ENCODE data around the gene DHDDS. TPM values are rescaled to one million over a fixed set of nuclear protein-coding genes. Genes with fewer than 3 reads are reported as not detected.
"Not testable (repeated sequence)": the region's sequence is repeated elsewhere in the genome, so short reads cannot be mapped to it uniquely, and the experiment has no call there.

The DHDDS gene, protein sequence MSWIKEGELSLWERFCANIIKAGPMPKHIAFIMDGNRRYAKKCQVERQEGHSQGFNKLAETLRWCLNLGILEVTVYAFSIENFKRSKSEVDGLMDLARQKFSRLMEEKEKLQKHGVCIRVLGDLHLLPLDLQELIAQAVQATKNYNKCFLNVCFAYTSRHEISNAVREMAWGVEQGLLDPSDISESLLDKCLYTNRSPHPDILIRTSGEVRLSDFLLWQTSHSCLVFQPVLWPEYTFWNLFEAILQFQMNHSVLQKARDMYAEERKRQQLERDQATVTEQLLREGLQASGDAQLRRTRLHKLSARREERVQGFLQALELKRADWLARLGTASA
- polyA plus RNA-seq (2013, experiment 1 of 2; ENCODE audit: insufficient read length): 43.1 TPM
- polyA plus RNA-seq (2013, experiment 2 of 2; ENCODE audit: insufficient read length): 41.2 TPM

GRCh38 chr1:26431979-26432695, at the start of gene DHDDS:
TSS of gene DHDDS (plus strand) at chr1:26432321. CDS start at chr1:26432946, 625 bp downstream.
- DNase-seq: peak; percentile 97

- DNase-seq: no peak
Measured at GRCh38 chr1:26384076-26384475, 48.0 kb upstream of the DHDDS start.

DNA sequence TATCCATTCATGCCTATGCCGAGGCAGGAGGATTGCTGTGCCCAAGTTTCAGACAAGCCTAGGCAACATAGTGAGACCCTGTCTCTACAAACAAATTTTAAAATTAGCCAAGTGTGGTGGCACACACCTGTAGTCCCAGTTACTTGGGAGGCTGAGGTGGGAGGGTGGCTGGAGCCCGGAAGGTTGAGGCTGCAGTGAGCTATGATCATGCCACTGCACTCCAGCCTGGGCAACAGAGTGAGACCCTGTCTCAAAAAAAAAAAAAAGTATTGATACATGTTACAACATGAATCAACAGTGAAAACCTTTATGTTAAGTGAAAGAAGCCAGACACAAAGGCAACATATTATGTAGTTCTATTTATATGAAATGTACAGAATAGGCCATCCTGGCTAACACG, 47.1 kb upstream of the DHDDS start:
- not testable (repeated sequence) for DNase-seq

- peak; percentile 34 for DNase-seq
Measured at GRCh38 chr1:26387447-26387846, 44.7 kb upstream of the DHDDS start.

GRCh38 chr1:26388791-26389445, 43.2 kb upstream of the DHDDS start:
- no peak for DNase-seq

DNA sequence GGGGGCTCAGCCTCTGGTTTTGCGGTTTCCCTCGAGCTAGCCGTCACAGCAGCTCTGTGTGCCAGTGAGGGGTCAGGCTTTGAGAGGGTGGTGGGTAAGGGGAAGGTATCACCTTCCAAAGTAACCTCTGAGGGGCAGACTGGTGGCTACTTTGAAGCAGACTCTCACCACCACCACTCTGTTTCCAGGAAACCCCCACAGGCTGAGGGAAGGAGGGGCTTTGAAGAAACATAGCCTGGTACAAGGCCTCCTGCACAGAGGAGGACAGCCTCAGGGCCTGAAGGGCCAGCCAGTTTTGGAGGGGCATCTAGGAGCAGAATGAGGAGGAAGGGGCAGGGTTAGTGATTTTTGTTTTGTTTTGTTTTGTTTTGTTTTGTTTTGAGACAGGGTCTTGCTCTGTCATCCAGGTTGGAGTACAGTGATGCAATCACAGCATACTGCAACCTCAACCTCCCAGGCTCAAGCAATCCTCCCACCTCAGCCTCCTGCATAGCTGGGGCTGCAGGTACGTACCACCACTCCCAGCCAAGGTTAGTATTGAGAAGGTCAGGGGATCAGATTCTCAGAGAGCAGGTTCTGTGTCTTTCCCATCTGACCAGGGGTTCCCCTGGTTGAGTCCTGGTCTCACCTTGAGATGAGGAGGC, 42.4 kb upstream of the DHDDS start:
- DNase-seq: no peak

DNA sequence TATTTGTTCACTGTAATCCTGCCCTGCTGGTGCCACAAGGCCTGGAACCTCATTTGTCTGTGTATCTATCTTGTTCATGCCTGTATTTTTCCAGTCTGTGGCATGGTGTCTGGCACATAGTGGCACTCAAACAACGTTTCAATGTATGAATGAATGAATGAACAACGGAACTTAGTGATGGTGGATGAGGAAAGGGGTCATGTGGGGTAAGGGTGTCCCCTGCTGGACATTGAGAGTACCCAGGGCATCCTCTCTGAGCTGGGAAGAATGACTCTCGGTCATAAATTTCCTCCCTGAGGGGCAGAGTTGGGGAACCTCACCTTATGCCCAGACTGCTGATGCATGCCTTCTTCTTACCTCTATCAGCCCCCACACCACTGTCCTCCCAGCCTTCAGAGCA, 40.7 kb upstream of the DHDDS start:
- peak; percentile 61 for DNase-seq

DNA sequence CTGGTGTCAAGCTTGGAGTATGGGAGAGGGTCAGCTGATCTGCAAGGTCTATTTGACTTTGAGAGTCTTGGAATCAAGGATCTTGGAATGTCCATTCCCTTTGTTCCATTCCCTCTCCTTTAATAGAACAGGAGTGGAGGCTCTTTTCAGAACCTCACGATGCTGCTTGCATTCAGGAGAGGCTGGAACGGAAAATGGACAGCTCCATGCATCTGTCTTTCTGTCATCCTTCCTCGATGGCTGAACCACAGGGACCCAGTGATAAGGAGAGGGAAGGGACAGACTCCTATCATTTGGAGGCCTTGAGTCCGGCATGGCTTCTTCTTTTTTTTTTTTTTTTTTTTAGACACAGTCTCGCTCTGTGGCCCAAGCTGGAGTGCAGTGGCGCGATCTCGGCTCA, 36.4 kb upstream of the DHDDS start:
- no peak for DNase-seq

DNA sequence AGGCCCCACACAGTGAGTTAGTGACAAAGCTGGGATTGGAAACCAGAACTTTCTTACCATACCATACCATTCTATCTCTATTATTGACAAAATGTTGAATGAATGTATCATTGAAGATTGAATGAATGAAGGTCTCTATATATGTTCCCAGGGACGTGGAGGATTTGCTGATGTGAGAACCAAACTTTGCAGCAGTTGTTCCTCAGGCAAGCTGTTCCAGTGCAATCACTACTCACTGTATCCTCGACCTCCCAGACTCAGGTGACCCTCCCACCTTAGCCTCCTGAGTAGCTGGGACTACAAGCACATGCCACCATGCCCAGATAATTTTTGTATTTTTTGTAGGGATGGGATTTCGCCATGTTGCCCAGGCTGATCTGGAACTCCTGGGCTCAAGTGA, 33.1 kb upstream of the DHDDS start:
- DNase-seq: no peak

GRCh38 chr1:26401891-26402290, 30.2 kb upstream of the DHDDS start:
- no peak for DNase-seq

GRCh38 chr1:26403656-26404055, 28.5 kb upstream of the DHDDS start:
- DNase-seq: peak; percentile 15

- DNase-seq: peak; percentile 72
Measured at GRCh38 chr1:26404641-26405040, 27.5 kb upstream of the DHDDS start.

DNA sequence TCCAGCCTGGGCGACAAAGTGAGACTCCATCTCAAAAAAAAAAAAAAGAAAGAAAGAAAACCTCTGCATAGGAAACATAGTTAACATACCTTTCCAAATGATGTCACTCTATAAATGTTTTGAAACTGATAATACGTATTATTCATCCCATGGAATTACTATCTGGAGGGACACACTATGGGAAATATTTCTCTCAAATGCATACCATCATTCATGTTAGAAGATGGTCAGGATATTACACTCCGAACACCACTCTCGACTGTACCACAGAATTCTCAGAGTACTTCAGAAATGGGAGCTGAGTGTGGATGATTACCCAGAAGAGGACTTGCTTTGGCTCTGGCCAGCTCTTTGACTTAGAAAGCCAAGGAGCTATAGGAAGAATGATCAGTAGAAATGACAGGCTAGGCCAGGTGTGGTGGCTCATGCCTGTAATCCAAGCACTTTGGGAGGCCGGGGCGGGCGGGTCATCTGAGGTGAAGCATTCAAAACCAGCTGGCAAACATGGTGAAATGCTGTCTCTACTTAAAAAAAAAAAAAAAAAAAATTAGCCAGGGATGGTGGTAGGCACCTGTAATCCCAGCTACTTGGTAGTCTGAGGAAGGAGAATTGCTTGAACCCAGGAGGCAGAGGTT, 26.7 kb upstream of the DHDDS start:
- DNase-seq: peak; percentile 95

DNA sequence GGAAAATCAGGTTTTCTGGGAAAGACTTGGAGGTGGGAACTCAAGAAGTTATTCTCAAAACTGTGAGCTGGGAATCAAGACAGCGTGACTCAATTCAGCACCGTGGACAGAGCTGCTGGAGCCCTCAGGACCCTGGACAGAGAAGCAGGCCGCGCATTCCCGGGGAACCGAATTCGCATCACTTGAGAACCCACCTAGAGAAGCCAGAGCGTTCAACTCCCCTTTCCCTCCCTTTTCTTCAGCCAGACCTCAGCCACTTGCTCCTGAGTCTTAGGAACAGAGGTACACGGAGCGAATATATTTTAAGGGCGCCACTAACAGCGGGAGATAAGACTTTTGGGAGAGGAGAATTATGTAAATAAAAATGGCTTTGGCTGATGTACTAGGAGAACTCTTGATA, 23.5 kb upstream of the DHDDS start:
- DNase-seq: peak; percentile 71

- no peak for DNase-seq
Measured at GRCh38 chr1:26409191-26409807, 22.8 kb upstream of the DHDDS start.

DNA sequence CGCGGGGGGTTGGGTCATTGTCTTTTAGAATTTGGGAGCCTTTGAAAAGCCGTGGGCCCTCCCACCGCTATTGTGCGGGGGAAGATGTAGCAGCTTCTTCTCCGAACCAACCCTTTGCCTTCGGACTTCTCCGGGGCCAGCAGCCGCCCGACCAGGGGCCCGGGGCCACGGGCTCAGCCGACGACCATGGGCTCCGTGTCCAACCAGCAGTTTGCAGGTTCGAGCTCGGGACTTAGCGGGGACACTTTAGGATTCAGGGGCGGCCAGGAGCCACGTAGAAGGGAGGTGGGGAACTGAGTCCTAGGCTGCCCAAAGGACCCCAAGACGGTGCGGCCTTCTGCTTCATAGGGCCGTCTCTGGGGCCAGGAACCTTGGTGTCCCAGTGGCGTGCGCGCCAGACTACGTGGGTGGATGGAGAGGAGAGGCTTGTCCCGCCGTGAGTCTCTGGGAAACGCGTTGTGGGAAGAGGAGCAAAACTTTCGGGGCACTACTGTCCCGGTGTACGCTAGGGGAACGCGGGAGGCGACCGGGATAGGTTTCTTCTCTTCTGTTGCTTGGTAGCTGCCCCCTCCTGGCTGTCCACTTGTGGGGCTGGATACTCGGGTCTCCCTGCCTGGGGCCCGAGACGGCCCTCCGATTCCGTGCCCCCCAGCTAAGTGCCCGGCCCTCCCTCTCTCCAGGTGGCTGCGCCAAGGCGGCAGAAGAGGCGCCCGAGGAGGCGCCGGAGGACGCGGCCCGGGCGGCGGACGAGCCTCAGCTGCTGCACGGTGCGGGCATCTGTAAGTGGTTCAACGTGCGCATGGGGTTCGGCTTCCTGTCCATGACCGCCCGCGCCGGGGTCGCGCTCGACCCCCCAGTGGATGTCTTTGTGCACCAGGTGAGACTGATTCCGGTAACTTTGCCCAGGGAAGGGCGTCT, 21.2 kb upstream of the DHDDS start, which contains the start of gene LIN28A:
Gene LIN28A (plus strand): TSS at position 112 of the 918 bp plus-strand sequence. CDS start 75 bp downstream, at position 187.
- no peak for DNase-seq

DNA sequence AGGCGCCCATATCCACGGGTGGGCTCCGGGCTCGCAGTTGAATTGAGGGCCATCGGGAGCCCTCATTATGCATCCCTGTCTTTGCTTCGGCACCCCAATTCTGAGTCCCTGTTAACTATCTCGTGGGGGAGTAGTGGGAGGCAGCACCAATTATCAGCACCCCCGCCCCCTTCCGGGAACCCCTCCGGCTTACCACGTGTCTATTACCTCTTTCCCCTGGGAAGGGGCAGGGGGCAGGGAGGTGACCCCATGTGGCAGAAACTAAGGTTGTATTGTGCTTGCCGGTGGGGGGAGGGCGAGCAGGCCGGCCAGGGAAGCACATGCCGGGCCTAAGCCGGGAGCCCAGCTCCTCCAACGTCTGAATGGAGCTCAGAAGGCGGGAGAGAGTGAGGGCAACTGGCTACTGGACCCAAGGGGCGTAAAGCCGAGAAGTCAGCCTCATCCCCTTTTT, 20.5 kb upstream of the DHDDS start:
- DNase-seq: no peak

DNA sequence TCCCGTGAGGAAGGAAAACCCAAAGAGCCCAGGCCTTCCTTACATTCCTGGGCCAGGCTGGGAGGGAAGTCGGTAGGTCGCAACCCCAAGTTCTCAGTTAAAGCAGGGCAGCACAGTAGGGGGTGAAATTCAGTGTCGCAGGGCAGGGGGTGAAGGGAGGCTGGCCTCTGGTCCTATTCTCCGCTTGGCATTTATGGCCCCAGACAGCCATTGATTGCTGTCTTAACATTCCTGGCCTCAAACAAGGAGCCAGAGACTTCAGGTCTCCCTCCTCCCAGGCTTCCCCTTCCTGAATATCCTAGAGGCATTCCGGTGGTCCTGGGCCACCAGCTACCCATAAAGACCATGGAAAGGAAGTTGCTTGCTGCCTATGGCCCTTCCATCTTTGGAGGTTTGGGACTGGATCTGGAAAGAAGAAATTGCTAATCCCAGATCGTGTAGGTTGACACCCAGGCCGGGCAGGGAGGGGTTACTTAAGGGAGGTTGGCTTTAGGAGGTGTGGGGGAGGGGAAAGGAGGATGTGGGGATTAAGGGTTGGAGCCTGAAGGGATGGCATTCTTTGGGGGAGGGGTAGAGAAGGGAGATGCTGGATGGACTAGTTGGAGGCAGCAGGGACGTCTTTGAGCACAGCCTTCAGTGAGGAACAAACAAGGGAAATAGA, 19.8 kb upstream of the DHDDS start:
- peak; percentile 6 for DNase-seq

GRCh38 chr1:26413031-26413430, 19.1 kb upstream of the DHDDS start:
- DNase-seq: no peak

Measured in fibroblast of skin of back (primary cell).